Body of pancreas (tissue), 4 donors: ENCODE results near the gene KCND3. TPM values are rescaled to one million over a fixed set of nuclear protein-coding genes. Genes with fewer than 3 reads are reported as not detected.

Experiments used
- ATAC-seq: fragments of 150-250 bp; one replicate; pipeline ENCODE4 v1.9.1; 2016
- DNase-seq, 4 donors: peaks; one replicate each; pipeline ENCODE4 v3.0.0-alpha.2; 2019
- H3K27ac ChIP-seq, 4 donors: fragments of 200-600 bp; sonication (generic); 1 replicate in 3 of 4; 2 replicates in 1 of 4; pipeline versions ENCODE4 v1.5.1 to v1.6.1; 2016 to 2019; ENCODE audit warnings: mild to moderate bottlenecking in 1 of 4, mixed read lengths in 1 of 4, moderate library complexity in 1 of 4
- H3K27me3 ChIP-seq, 2 donors: fragments of 200-600 bp; sonication (generic); one replicate each; pipeline ENCODE4 v1.6.0; 2016; ENCODE audit warnings: mild to moderate bottlenecking in 1 of 2
- H3K36me3 ChIP-seq, 2 donors: fragments of 200-600 bp; sonication (generic); replicated peaks in 1 of 2; 2 replicates each; pipeline ENCODE4 v1.5.1; 2016; ENCODE audit warnings: low read depth in 2 of 2; ENCODE audit not compliant: insufficient read depth in 1 of 2
- H3K4me1 ChIP-seq: fragments of 200-600 bp; sonication (generic); one replicate; pipeline ENCODE4 v1.6.0; 2016
- H3K4me3 ChIP-seq, 2 donors: fragments of 200-600 bp; sonication (generic); 1 replicate in 1 of 2; 2 replicates in 1 of 2; pipeline ENCODE4 v1.5.1; 2016 to 2019
- H3K9me3 ChIP-seq, 3 donors: fragments of 200-600 bp; sonication (generic); 1 replicate in 2 of 3; 2 replicates in 1 of 3; pipeline ENCODE4 v1.5.1; 2016
- CTCF ChIP-seq, 7 experiments: fragments of 450-650 bp in 4 of 7; fragments of 200-600 bp in 3 of 7; sonication (generic) in 3 of 7; IDR thresholded peaks; one replicate each; pipeline ENCODE4 v1.5.1; 2016 to 2019; ENCODE audit warnings: antibody characterized with exemption in 7 of 7
- POLR2A ChIP-seq, 3 donors: fragments of 450-650 bp; IDR thresholded peaks; one replicate each; pipeline ENCODE4 v1.6.1; 2016; ENCODE audit warnings: antibody characterized with exemption in 3 of 3, mild to moderate bottlenecking in 2 of 3
- WGBS, 2 donors: methylation state at CpG; one replicate each; pipeline ENCODE4 v1.1.5; 2017; 5-methylcytosine and 5-hydroxymethylcytosine counted together
- intact Hi-C: fragments of 100-400 bp; cut with DNase I; formaldehyde crosslinking; loops from one replicate; pipeline ENCODE4 v1.15.1; 2023
- total RNA-seq, 2 donors: library from RNA; depleted of rRNA; stranded (reverse); fragments of >200 nt; gene quantifications; one replicate each; pipeline ENCODE4 v1.1.0, GENCODE V29; 2016

The KCND3 gene
- total RNA-seq, 2 donors from 2014 or later, result 7.6 to 15.0 TPM

GRCh38 chr1:111990026-111990877, 784 bp upstream of the KCND3 start:
- intact Hi-C loops, result no loop called here
- 0 to 5% methylated on average over 39 to 52 of the region's 72 CpGs for WGBS, 2 donors
- peaks cover 38% of the 10 kb centered on the region for H3K4me1 ChIP-seq

GRCh38 chr1:111988743-111989453, 570 bp downstream of the KCND3 start:
- peaks cover 38% of the 10 kb centered on the region for H3K4me1 ChIP-seq
- WGBS, 2 donors, result 3 to 18% methylated on average over 5 to 48 of the region's 51 CpGs
- H3K9me3 ChIP-seq, result no peaks in the 10 kb centered on the region
- DNase-seq (peak; percentile 25 to 48 (median 37)), ATAC-seq (peak; percentile 13)
- no peaks in the 10 kb centered on the region for H3K27me3 ChIP-seq
- H3K36me3 ChIP-seq, result no peaks in the 10 kb centered on the region
- peak in 1 of 3 donors; percentile 9 for TF ChIP-seq POLR2A (IDR thresholded peaks at IDR 0.05)
- TF ChIP-seq CTCF (IDR thresholded peaks at IDR 0.05), result no peak
- H3K27ac ChIP-seq, result no peak overlapping the region
- intact Hi-C loops, result loop anchor here (10.0 kb wide), 1 partner anchor 194 kb away; no protein-coding TSS in a partner anchor
- peak overlapping the region in 1 of 2 donors; percentile 17 for H3K4me3 ChIP-seq

More at GRCh38 chr1:111990026-111990877, 784 bp upstream of the KCND3 start:
- Histone ChIP-seq H3K4me3 (peak overlapping the region; percentile 47 to 58), H3K27me3 (no peaks in the 10 kb centered on the region), H3K27ac (peak overlapping the region; percentile 43 to 83 (median 62)), H3K36me3 (no peaks in the 10 kb centered on the region), H3K9me3 (no peaks in the 10 kb centered on the region)
- TF ChIP-seq CTCF (IDR thresholded peaks at IDR 0.05) (no peak), POLR2A (IDR thresholded peaks at IDR 0.05) (peak in 1 of 3 donors; percentile 36)
- ATAC-seq (peak; percentile 30), DNase-seq (peak; percentile 30 to 40 (median 30))

GRCh38 chr1:111988377-111988742, 1.1 kb downstream of the KCND3 start:
- H3K4me3 ChIP-seq, result no peak overlapping the region
- ATAC-seq, result no peak
- no peak overlapping the region for H3K27ac ChIP-seq
- no peak for TF ChIP-seq POLR2A (IDR thresholded peaks at IDR 0.05)
- no peak for TF ChIP-seq CTCF (IDR thresholded peaks at IDR 0.05)
- H3K9me3 ChIP-seq, result no peaks in the 10 kb centered on the region
- H3K4me1 ChIP-seq, result peaks cover 38% of the 10 kb centered on the region
- H3K36me3 ChIP-seq, result no peaks in the 10 kb centered on the region
- intact Hi-C loops, result loop anchor here (10.0 kb wide), 1 partner anchor 194 kb away; no protein-coding TSS in a partner anchor
- H3K27me3 ChIP-seq, result no peaks in the 10 kb centered on the region
- WGBS, 2 donors, result 24 to 38% methylated on average over 8 of the region's 8 CpGs
- DNase-seq, result no peak

GRCh38 chr1:111987502-111987901, 2.0 kb downstream of the KCND3 start:
- TF ChIP-seq POLR2A (IDR thresholded peaks at IDR 0.05) (no peak), CTCF (IDR thresholded peaks at IDR 0.05) (no peak)
- Histone ChIP-seq H3K9me3 (no peaks in the 10 kb centered on the region), H3K27ac (no peak overlapping the region), H3K4me3 (no peak overlapping the region), H3K36me3 (no peaks in the 10 kb centered on the region), H3K27me3 (no peaks in the 10 kb centered on the region), H3K4me1 (peaks cover 38% of the 10 kb centered on the region)
- DNase-seq, result no peak
- 70 to 73% methylated on average over 4 of the region's 4 CpGs for WGBS, 2 donors
- ATAC-seq, result no peak
- intact Hi-C loops, result loop anchor here (10.0 kb wide), 1 partner anchor 193 kb away; no protein-coding TSS in a partner anchor
